ENCODE results near the gene BICD1.

BICD1 gene

GRCh38 chr12:32166510-32166909 is 59.9 kb downstream of the BICD1 start:
- Mint-ChIP-seq H3K9me3 (peaks cover 7% of the 10 kb centered on the region), H3K27me3 (ENCODE audit: low read depth) (no peaks in the 10 kb centered on the region), H3K4me3 (no peak overlapping the region), H3K4me1 (peaks cover 5% of the 10 kb centered on the region), H3K36me3 (ENCODE audit: low read depth) (peaks cover 12% of the 10 kb centered on the region), H3K27ac (no peak overlapping the region)
- no peak for TF ChIP-seq CTCF (IDR thresholded peaks at IDR 0.05; ENCODE audit: unreplicated experiment in 3 of 3)

DNA sequence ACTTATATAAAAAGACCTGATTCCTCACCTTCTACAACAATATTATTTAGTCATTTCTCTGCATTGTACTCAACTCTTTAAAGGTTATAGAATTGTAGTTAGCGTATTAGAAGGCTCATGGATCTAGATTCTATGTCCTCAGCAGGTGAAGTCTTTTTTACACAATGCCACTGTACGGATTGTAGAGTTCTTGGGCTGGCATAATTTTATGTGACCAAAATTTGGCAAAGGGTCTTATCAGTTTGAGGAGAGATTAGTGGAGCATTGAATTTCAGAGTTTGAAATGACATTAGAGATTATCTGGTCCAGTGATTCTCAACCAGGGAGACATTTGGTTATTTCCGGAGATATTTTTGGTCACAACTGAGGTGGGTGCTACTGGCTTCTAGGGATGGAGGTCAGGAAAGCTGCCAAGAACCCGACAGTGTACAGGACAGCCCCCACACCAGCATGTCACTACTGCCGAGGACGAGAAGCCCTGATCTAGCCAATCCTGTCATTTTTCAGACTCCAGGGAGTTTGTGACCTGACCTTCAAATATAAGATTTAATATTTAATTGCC is 63.9 kb downstream of the BICD1 start:
- Mint-ChIP-seq H3K36me3 (ENCODE audit: low read depth) (peaks cover 6% of the 10 kb centered on the region), H3K9me3 (peaks cover 3% of the 10 kb centered on the region), H3K4me3 (no peak overlapping the region), H3K4me1 (peaks cover 5% of the 10 kb centered on the region), H3K27me3 (ENCODE audit: low read depth) (no peaks in the 10 kb centered on the region), H3K27ac (peak overlapping the region in 1 of 3 experiments; percentile 30)
- TF ChIP-seq CTCF (IDR thresholded peaks at IDR 0.05; ENCODE audit: unreplicated experiment in 3 of 3), result no peak

- H3K4me1 Mint-ChIP-seq, result peaks cover 5% of the 10 kb centered on the region
- H3K4me3 Mint-ChIP-seq, result no peak overlapping the region
- no peaks in the 10 kb centered on the region for H3K9me3 Mint-ChIP-seq
- peak overlapping the region in 1 of 3 experiments; percentile 30 for H3K27ac Mint-ChIP-seq
- no peak for TF ChIP-seq CTCF (IDR thresholded peaks at IDR 0.05; ENCODE audit: unreplicated experiment in 3 of 3)
- H3K36me3 Mint-ChIP-seq (ENCODE audit: low read depth), result peaks cover 3% of the 10 kb centered on the region
- H3K27me3 Mint-ChIP-seq (ENCODE audit: low read depth), result no peaks in the 10 kb centered on the region
Observed at GRCh38 chr12:32171211-32171610, 64.6 kb downstream of the BICD1 start.

- TF ChIP-seq CTCF (IDR thresholded peaks at IDR 0.05; ENCODE audit: unreplicated experiment in 3 of 3), result no peak
- H3K9me3 Mint-ChIP-seq, result no peaks in the 10 kb centered on the region
- peaks cover 5% of the 10 kb centered on the region for H3K4me1 Mint-ChIP-seq
- peaks cover 3% of the 10 kb centered on the region for H3K36me3 Mint-ChIP-seq (ENCODE audit: low read depth)
- H3K27ac Mint-ChIP-seq, result no peak overlapping the region
- no peaks in the 10 kb centered on the region for H3K27me3 Mint-ChIP-seq (ENCODE audit: low read depth)
- no peak overlapping the region for H3K4me3 Mint-ChIP-seq
Observed at GRCh38 chr12:32176606-32177005, 70.0 kb downstream of the BICD1 start.

- Mint-ChIP-seq H3K4me3 (no peak overlapping the region), H3K4me1 (peaks cover 5% of the 10 kb centered on the region), H3K27me3 (ENCODE audit: low read depth) (no peaks in the 10 kb centered on the region), H3K9me3 (no peaks in the 10 kb centered on the region), H3K27ac (no peak overlapping the region), H3K36me3 (ENCODE audit: low read depth) (no peaks in the 10 kb centered on the region)
- TF ChIP-seq CTCF (IDR thresholded peaks at IDR 0.05; ENCODE audit: unreplicated experiment in 3 of 3), result no peak
Observed at GRCh38 chr12:32178341-32179010, 71.8 kb downstream of the BICD1 start.

DNA sequence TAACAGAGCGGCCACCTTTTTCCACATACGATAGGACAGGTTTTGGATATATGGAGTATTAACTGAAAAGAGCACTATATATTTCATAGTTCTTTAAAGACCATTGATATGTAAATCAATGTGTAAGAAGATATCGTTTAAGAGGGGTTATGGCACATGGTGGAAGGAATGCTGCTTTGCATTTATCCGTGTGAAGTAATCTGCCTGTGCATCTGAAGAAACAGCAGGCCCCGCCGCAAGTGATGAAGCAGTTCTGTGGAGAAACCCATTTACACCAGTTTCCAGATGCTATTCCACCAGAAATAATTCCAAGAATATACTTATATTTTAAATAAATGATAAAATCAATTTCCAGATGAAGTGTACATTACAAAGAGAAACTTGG is 72.4 kb downstream of the BICD1 start:
- H3K4me3 Mint-ChIP-seq, result no peak overlapping the region
- H3K9me3 Mint-ChIP-seq, result no peaks in the 10 kb centered on the region
- TF ChIP-seq CTCF (IDR thresholded peaks at IDR 0.05; ENCODE audit: unreplicated experiment in 3 of 3), result no peak
- H3K36me3 Mint-ChIP-seq (ENCODE audit: low read depth), result no peaks in the 10 kb centered on the region
- no peak overlapping the region for H3K27ac Mint-ChIP-seq
- H3K27me3 Mint-ChIP-seq (ENCODE audit: low read depth), result no peaks in the 10 kb centered on the region
- peaks cover 5% of the 10 kb centered on the region for H3K4me1 Mint-ChIP-seq

All from nephron (organoid).